ENCODE results near the gene SSBP3. TPM values are rescaled to one million over a fixed set of nuclear protein-coding genes. Genes with fewer than 3 reads are reported as not detected.

Gene SSBP3
- total RNA-seq, 1 donor from 2014 or later, result 7.8 TPM

GRCh38 chr1:54191525-54191924 lies 214.7 kb downstream of the SSBP3 start:
- TF ChIP-seq, protein P1, sequence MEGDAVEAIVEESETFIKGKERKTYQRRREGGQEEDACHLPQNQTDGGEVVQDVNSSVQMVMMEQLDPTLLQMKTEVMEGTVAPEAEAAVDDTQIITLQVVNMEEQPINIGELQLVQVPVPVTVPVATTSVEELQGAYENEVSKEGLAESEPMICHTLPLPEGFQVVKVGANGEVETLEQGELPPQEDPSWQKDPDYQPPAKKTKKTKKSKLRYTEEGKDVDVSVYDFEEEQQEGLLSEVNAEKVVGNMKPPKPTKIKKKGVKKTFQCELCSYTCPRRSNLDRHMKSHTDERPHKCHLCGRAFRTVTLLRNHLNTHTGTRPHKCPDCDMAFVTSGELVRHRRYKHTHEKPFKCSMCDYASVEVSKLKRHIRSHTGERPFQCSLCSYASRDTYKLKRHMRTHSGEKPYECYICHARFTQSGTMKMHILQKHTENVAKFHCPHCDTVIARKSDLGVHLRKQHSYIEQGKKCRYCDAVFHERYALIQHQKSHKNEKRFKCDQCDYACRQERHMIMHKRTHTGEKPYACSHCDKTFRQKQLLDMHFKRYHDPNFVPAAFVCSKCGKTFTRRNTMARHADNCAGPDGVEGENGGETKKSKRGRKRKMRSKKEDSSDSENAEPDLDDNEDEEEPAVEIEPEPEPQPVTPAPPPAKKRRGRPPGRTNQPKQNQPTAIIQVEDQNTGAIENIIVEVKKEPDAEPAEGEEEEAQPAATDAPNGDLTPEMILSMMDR (conservative IDR thresholded peaks at IDR 0.05; ENCODE audit: low read depth, low read length), result no peak
- no peak for DNase-seq (ENCODE audit: low read depth)

DNA sequence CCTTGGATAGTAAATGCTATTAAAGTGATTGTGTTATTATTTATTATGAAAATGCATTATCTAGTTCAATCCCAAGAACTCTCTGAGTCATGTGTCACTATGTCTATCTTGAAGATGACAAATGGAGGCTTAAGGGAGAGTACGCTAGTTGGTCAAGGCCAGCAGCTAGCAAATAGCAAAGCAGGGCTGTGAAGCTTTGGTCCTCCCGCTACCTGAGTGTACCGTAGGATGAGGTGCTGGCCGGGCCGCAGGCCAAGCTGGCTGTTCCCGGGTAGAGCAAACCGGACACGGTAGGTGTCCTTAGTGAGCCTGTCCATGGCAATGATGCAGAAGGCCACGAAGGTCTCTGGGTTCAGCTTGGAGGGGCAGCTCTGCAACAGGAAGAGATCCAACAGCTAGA lies 215.7 kb downstream of the SSBP3 start:
- no peak for DNase-seq (ENCODE audit: low read depth)
- no peak overlapping the region for H3K4me3 ChIP-seq (ENCODE audit: low read depth, low read length)

More at GRCh38 chr1:54191525-54191924, 214.7 kb downstream of the SSBP3 start:
- no peak overlapping the region for H3K4me3 ChIP-seq (ENCODE audit: low read depth, low read length)

GRCh38 chr1:54188291-54188690 lies 217.9 kb downstream of the SSBP3 start:
- no peak overlapping the region for H3K4me3 ChIP-seq (ENCODE audit: low read depth, low read length)
- TF ChIP-seq, protein P1 (conservative IDR thresholded peaks at IDR 0.05; ENCODE audit: low read depth, low read length), result no peak
- no peak for DNase-seq (ENCODE audit: low read depth)

More for the DNA sequence above, 215.7 kb downstream of the SSBP3 start:
- TF ChIP-seq, protein P1 (conservative IDR thresholded peaks at IDR 0.05; ENCODE audit: low read depth, low read length), result no peak

- TF ChIP-seq, protein P1 (conservative IDR thresholded peaks at IDR 0.05; ENCODE audit: low read depth, low read length), result no peak
- no peak overlapping the region for H3K4me3 ChIP-seq (ENCODE audit: low read depth, low read length)
- DNase-seq (ENCODE audit: low read depth), result no peak
Measured at GRCh38 chr1:54186056-54186455, 220.1 kb downstream of the SSBP3 start.

GRCh38 chr1:54180701-54181360 lies 225.4 kb downstream of the SSBP3 start:
- no peak for DNase-seq (ENCODE audit: low read depth)
- H3K4me3 ChIP-seq (ENCODE audit: low read depth, low read length), result no peak overlapping the region
- TF ChIP-seq, protein P1 (conservative IDR thresholded peaks at IDR 0.05; ENCODE audit: low read depth, low read length), result no peak

- DNase-seq (ENCODE audit: low read depth), result no peak
- H3K4me3 ChIP-seq (ENCODE audit: low read depth, low read length), result no peak overlapping the region
- TF ChIP-seq, protein P1 (conservative IDR thresholded peaks at IDR 0.05; ENCODE audit: low read depth, low read length), result no peak
Measured at GRCh38 chr1:54178296-54179070, 227.7 kb downstream of the SSBP3 start.

All from epithelial cell of proximal tubule (primary cell).